Ascending aorta (tissue), 2 donors: ENCODE data around the gene E2F2. TPM values are rescaled to one million over a fixed set of nuclear protein-coding genes. Genes with fewer than 3 reads are reported as not detected.

Source experiments
- DNase-seq, 2 donors: peaks; one replicate each; pipeline ENCODE4 v3.0.0-alpha.2; 2019; ENCODE audit warnings: low spot score in 2 of 2
- H3K27ac ChIP-seq, 2 donors: fragments of 200-600 bp; sonication (generic); one replicate each; pipeline ENCODE4 v1.5.1; 2016 to 2017; ENCODE audit warnings: mild to moderate bottlenecking in 1 of 2
- H3K27me3 ChIP-seq: fragments of 200-600 bp; sonication (generic); one replicate; pipeline ENCODE4 v1.5.1; 2017
- H3K36me3 ChIP-seq, 2 donors: fragments of 200-600 bp; sonication (generic); one replicate each; pipeline ENCODE4 v1.5.1; 2016
- H3K4me1 ChIP-seq, 2 donors: fragments of 200-600 bp; sonication (generic); one replicate each; pipeline ENCODE4 v1.5.1; 2016 to 2017; ENCODE audit warnings: mild to moderate bottlenecking in 1 of 2
- H3K4me3 ChIP-seq, 2 donors: fragments of 200-600 bp; sonication (generic); one replicate each; pipeline ENCODE4 v1.5.1; 2016 to 2017; ENCODE audit warnings: mild to moderate bottlenecking in 1 of 2
- H3K9me3 ChIP-seq, 2 donors: fragments of 200-600 bp; sonication (generic); one replicate each; pipeline ENCODE4 v1.5.1; 2016
- CTCF ChIP-seq, 3 experiments: fragments of 200-600 bp in 2 of 3; fragments of 450-650 bp in 1 of 3; sonication (generic) in 2 of 3; IDR thresholded peaks; one replicate each; pipeline ENCODE4 v1.5.1; 2016 to 2019; ENCODE audit warnings: antibody characterized with exemption in 3 of 3, mild to moderate bottlenecking in 1 of 3, moderate library complexity in 1 of 3
- intact Hi-C: fragments of 100-400 bp; cut with DNase I; formaldehyde crosslinking; loops from one replicate; pipeline ENCODE4 v1.15.1; 2023
- total RNA-seq: library from RNA; depleted of rRNA; stranded (reverse); fragments of >200 nt; gene quantifications from one replicate; pipeline ENCODE4 v1.1.0, GENCODE V29; 2016

Gene E2F2
- total RNA-seq, 1 donor from 2014 or later: not detected

GRCh38 chr1:23576338-23577055 lies 45.5 kb upstream of the E2F2 start:
- Histone ChIP-seq H3K27me3 (no peaks in the 10 kb centered on the region), H3K9me3 (no peaks in the 10 kb centered on the region), H3K4me1 (peaks cover 22 to 38% of the 10 kb centered on the region in 2 donors), H3K36me3 (no peaks in the 10 kb centered on the region), H3K27ac (peak overlapping the region; percentile 93 to 94), H3K4me3 (peak overlapping the region; percentile 31 to 64)
- DNase-seq: no peak
- intact Hi-C loops: loop anchor here (1.0 kb wide), 1 partner anchor 17 kb away; the partner anchor contains the start of gene ID3
- TF ChIP-seq CTCF (IDR thresholded peaks at IDR 0.05): no peak

GRCh38 chr1:23575226-23575810 lies 44.3 kb upstream of the E2F2 start:
- Histone ChIP-seq H3K4me3 (no peak overlapping the region), H3K27ac (peak overlapping the region; percentile 93 to 94), H3K36me3 (no peaks in the 10 kb centered on the region), H3K27me3 (no peaks in the 10 kb centered on the region), H3K4me1 (peaks cover 22 to 38% of the 10 kb centered on the region in 2 donors), H3K9me3 (no peaks in the 10 kb centered on the region)
- intact Hi-C loops: no loop called here
- DNase-seq: no peak
- no peak for TF ChIP-seq CTCF (IDR thresholded peaks at IDR 0.05)

GRCh38 chr1:23574265-23574754 lies 43.3 kb upstream of the E2F2 start:
- intact Hi-C loops: no loop called here
- peak overlapping the region; percentile 93 to 94 for H3K27ac ChIP-seq
- TF ChIP-seq CTCF (IDR thresholded peaks at IDR 0.05): no peak
- no peaks in the 10 kb centered on the region for H3K36me3 ChIP-seq
- peaks cover 22 to 38% of the 10 kb centered on the region in 2 donors for H3K4me1 ChIP-seq
- no peaks in the 10 kb centered on the region for H3K27me3 ChIP-seq
- no peaks in the 10 kb centered on the region for H3K9me3 ChIP-seq
- no peak for DNase-seq
- H3K4me3 ChIP-seq: no peak overlapping the region

GRCh38 chr1:23573574-23574182 lies 42.6 kb upstream of the E2F2 start:
- no peak for DNase-seq
- peak overlapping the region; percentile 93 to 94 for H3K27ac ChIP-seq
- intact Hi-C loops: no loop called here
- no peaks in the 10 kb centered on the region for H3K36me3 ChIP-seq
- H3K9me3 ChIP-seq: no peaks in the 10 kb centered on the region
- H3K4me1 ChIP-seq: peaks cover 18 to 37% of the 10 kb centered on the region in 2 donors
- no peak for TF ChIP-seq CTCF (IDR thresholded peaks at IDR 0.05)
- no peak overlapping the region for H3K4me3 ChIP-seq
- H3K27me3 ChIP-seq: no peaks in the 10 kb centered on the region

GRCh38 chr1:23571465-23571864 lies 40.4 kb upstream of the E2F2 start:
- peak overlapping the region in 1 of 2 donors; percentile 32 for H3K27ac ChIP-seq
- H3K36me3 ChIP-seq: no peaks in the 10 kb centered on the region
- DNase-seq: no peak
- no peaks in the 10 kb centered on the region for H3K9me3 ChIP-seq
- H3K4me1 ChIP-seq: peaks cover 9 to 28% of the 10 kb centered on the region in 2 donors
- no peaks in the 10 kb centered on the region for H3K27me3 ChIP-seq
- no peak for TF ChIP-seq CTCF (IDR thresholded peaks at IDR 0.05)
- intact Hi-C loops: no loop called here
- H3K4me3 ChIP-seq: no peak overlapping the region
